HEK293 (cell line): ENCODE data around the gene TIMP2.

Experiments
- CTCF ChIA-PET: fragments of 350-600 bp; formaldehyde crosslinking; extraction: SDS; loops from one replicate; lab custom pipeline; 2021; ENCODE audit warnings: antibody characterized with exemption; lab: Yijun Ruan, JAX
- POLR2A ChIA-PET: fragments of 300-600 bp; formaldehyde crosslinking; extraction: SDS; loops from one replicate; lab custom pipeline; 2020; ENCODE audit warnings: antibody characterized with exemption, inconsistent platforms; lab: Yijun Ruan, JAX
- H3K27ac ChIP-seq: fragments of 200-500 bp; sonication (Bioruptor generic); 2 replicates; pipeline ENCODE4 v1.5.1; 2014; ENCODE audit warnings: low read depth, low read length, control low read depth, inconsistent platforms; ENCODE audit errors: extremely low read depth
- H3K36me3 ChIP-seq, 2 experiments: fragments of 200-500 bp in 1 of 2; sonication (Bioruptor generic) in 1 of 2; 1 replicate in 1 of 2; 2 replicates in 1 of 2; pipeline ENCODE4 v1.5.1; 2014 to 2017; ENCODE audit warnings: inconsistent platforms in 2 of 2, low read length in 2 of 2; ENCODE audit not compliant: control insufficient read depth in 2 of 2, insufficient read depth in 1 of 2
- H3K4me1 ChIP-seq: fragments of 200-500 bp; sonication (Bioruptor generic); 2 replicates; pipeline ENCODE4 v1.5.1; 2014; ENCODE audit warnings: mild to moderate bottlenecking, low read length, inconsistent platforms; ENCODE audit not compliant: control insufficient read depth, insufficient read depth
- H3K4me3 ChIP-seq: 2 replicates; pipeline ENCODE4 v1.5.1; 2011; ENCODE audit warnings: low read depth, mild to moderate bottlenecking, control low read depth, low read length, moderate library complexity
- H3K9me3 ChIP-seq: fragments of 200-500 bp; sonication (Bioruptor generic); 2 replicates; pipeline ENCODE4 v1.5.1; 2014; ENCODE audit warnings: low read depth, low read length, inconsistent platforms; ENCODE audit not compliant: control insufficient read depth, insufficient read depth
- GFI1B ChIP-seq: fragments of 450-650 bp; formaldehyde crosslinking; IDR thresholded peaks from 2 replicates; pipeline ENCODE4 v1.5.1; 2016; ENCODE audit warnings: missing biosample characterization, missing genetic modification characterization
- ZFHX2 ChIP-seq: fragments of 450-650 bp; formaldehyde crosslinking; conservative IDR thresholded peaks from 2 replicates; pipeline ENCODE4 v1.5.1; 2016; ENCODE audit warnings: missing biosample characterization, missing genetic modification characterization
- ZNF121 ChIP-seq: fragments of 450-650 bp; formaldehyde crosslinking; IDR thresholded peaks from 2 replicates; pipeline ENCODE4 v1.5.1; 2016; ENCODE audit warnings: missing biosample characterization, missing genetic modification characterization
- ZNF214 ChIP-seq: fragments of 450-650 bp; formaldehyde crosslinking; IDR thresholded peaks from 2 replicates; pipeline ENCODE4 v1.5.1; 2017; ENCODE audit warnings: missing biosample characterization, mild to moderate bottlenecking, missing genetic modification characterization, borderline replicate concordance
- ZNF48 ChIP-seq: fragments of 450-650 bp; formaldehyde crosslinking; IDR thresholded peaks from 2 replicates; pipeline ENCODE4 v1.5.1; 2016; ENCODE audit warnings: missing biosample characterization, missing genetic modification characterization
- ZNF560 ChIP-seq: fragments of 450-650 bp; formaldehyde crosslinking; IDR thresholded peaks from 2 replicates; pipeline ENCODE4 v1.5.1; 2017; ENCODE audit warnings: missing biosample characterization, missing genetic modification characterization, borderline replicate concordance
- ZNF701 ChIP-seq: fragments of 450-650 bp; formaldehyde crosslinking; IDR thresholded peaks from 2 replicates; pipeline ENCODE4 v1.5.1; 2016; ENCODE audit warnings: missing biosample characterization, missing genetic modification characterization
- ZNF776 ChIP-seq: fragments of 450-650 bp; formaldehyde crosslinking; IDR thresholded peaks from 2 replicates; pipeline ENCODE4 v1.5.0; 2017; ENCODE audit warnings: missing biosample characterization, missing genetic modification characterization, borderline replicate concordance
- ZNF837 ChIP-seq: fragments of 450-650 bp; formaldehyde crosslinking; IDR thresholded peaks from 2 replicates; pipeline ENCODE4 v1.5.1; 2016; ENCODE audit warnings: missing biosample characterization, missing genetic modification characterization
- ZSCAN16 ChIP-seq: fragments of 450-650 bp; formaldehyde crosslinking; IDR thresholded peaks from 2 replicates; pipeline ENCODE4 v1.5.1; 2016; ENCODE audit warnings: missing biosample characterization, missing genetic modification characterization
- TF ChIP-seq, protein P1 (sequence below): fragments of 450-650 bp; formaldehyde crosslinking; IDR thresholded peaks from 2 replicates; pipeline ENCODE4 v1.5.1; 2017; ENCODE audit warnings: missing biosample characterization, missing genetic modification characterization
- TF ChIP-seq, protein P2 (sequence below): fragments of 450-650 bp; IDR thresholded peaks from 2 replicates; pipeline ENCODE4 v1.5.1; 2018; ENCODE audit warnings: missing biosample characterization, missing genetic modification characterization
- TF ChIP-seq, protein P3 (sequence below): fragments of 450-650 bp; formaldehyde crosslinking; IDR thresholded peaks from 2 replicates; pipeline ENCODE4 v1.5.1; 2016; ENCODE audit warnings: missing biosample characterization, missing genetic modification characterization
- TF ChIP-seq, protein P4 (sequence below): fragments of 450-650 bp; formaldehyde crosslinking; IDR thresholded peaks from 2 replicates; pipeline ENCODE4 v1.5.1; 2016; ENCODE audit warnings: missing biosample characterization, missing genetic modification characterization

Gene TIMP2

DNA sequence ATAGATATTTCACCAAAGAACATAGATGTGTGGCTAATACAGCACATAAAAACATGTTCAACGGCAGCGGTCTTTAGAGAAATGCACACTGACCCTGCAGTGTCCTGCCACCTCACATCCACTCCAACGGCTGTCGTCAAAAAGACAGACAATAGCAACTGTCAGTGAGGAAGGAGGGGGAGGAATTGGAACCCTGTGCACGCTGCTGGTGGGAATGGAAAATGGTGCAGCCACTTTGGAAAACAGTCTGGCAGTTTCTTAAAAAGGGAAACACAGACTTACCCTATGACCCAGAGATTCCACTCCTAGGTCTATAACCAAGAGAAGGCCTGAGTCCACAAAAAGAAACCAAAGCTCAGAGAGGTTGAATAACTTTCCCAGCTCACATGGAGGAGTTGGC is 29.9 kb downstream of the TIMP2 start:
- TF ChIP-seq, protein P1, sequence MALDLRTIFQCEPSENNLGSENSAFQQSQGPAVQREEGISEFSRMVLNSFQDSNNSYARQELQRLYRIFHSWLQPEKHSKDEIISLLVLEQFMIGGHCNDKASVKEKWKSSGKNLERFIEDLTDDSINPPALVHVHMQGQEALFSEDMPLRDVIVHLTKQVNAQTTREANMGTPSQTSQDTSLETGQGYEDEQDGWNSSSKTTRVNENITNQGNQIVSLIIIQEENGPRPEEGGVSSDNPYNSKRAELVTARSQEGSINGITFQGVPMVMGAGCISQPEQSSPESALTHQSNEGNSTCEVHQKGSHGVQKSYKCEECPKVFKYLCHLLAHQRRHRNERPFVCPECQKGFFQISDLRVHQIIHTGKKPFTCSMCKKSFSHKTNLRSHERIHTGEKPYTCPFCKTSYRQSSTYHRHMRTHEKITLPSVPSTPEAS = no peak
- TF ChIP-seq, protein P2, sequence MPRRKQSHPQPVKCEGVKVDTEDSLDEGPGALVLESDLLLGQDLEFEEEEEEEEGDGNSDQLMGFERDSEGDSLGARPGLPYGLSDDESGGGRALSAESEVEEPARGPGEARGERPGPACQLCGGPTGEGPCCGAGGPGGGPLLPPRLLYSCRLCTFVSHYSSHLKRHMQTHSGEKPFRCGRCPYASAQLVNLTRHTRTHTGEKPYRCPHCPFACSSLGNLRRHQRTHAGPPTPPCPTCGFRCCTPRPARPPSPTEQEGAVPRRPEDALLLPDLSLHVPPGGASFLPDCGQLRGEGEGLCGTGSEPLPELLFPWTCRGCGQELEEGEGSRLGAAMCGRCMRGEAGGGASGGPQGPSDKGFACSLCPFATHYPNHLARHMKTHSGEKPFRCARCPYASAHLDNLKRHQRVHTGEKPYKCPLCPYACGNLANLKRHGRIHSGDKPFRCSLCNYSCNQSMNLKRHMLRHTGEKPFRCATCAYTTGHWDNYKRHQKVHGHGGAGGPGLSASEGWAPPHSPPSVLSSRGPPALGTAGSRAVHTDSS (tag by site-specific recombination) = no peak
- no peak for TF ChIP-seq ZNF776 (tag by site-specific recombination)
- TF ChIP-seq, protein P3, sequence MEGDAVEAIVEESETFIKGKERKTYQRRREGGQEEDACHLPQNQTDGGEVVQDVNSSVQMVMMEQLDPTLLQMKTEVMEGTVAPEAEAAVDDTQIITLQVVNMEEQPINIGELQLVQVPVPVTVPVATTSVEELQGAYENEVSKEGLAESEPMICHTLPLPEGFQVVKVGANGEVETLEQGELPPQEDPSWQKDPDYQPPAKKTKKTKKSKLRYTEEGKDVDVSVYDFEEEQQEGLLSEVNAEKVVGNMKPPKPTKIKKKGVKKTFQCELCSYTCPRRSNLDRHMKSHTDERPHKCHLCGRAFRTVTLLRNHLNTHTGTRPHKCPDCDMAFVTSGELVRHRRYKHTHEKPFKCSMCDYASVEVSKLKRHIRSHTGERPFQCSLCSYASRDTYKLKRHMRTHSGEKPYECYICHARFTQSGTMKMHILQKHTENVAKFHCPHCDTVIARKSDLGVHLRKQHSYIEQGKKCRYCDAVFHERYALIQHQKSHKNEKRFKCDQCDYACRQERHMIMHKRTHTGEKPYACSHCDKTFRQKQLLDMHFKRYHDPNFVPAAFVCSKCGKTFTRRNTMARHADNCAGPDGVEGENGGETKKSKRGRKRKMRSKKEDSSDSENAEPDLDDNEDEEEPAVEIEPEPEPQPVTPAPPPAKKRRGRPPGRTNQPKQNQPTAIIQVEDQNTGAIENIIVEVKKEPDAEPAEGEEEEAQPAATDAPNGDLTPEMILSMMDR (tag by site-specific recombination) = no peak
- TF ChIP-seq ZNF837 (tag by site-specific recombination) = no peak
- ChIA-PET CTCF (interaction anchor here (1.1 to 1.2 kb wide), 2 partner anchors 29 to 73 kb away, joined by 3 read pairs; no protein-coding TSS in a partner anchor), POLR2A (interaction anchor here (1.4 kb wide), 1 partner anchor 70 kb away, joined by 3 read pairs; no protein-coding TSS in a partner anchor)
- Histone ChIP-seq H3K9me3 (no peaks in the 10 kb centered on the region), H3K27ac (no peak overlapping the region), H3K4me3 (no peak overlapping the region), H3K36me3 (peaks cover 0 to 7% of the 10 kb centered on the region in 2 experiments; a peak in 2 of 3 replicates), H3K4me1 (no peaks in the 10 kb centered on the region)

DNA sequence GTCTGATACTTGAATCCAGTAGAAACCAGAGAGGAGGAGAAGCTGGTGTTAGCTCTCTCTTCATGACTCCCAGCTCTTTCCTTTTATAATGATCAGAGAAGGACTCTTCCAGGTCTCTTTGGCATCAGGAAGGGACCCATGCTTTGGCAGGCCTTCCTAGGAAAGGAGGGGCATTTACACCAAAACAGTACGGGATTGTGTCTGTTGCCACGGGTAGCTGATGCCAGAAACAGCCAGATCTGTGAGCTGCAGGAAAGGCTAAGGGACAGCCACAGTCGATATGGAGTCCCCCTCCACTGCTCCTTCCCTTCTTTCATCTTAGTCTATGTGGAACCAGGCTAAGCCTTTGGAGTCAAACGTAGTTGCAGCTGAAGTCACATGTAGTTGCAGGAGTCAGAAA is 31.5 kb downstream of the TIMP2 start:
- H3K36me3 ChIP-seq = peaks cover 0 to 7% of the 10 kb centered on the region in 2 experiments; a peak in 2 of 3 replicates
- no peaks in the 10 kb centered on the region for H3K4me1 ChIP-seq
- H3K27ac ChIP-seq = no peak overlapping the region
- no peak overlapping the region for H3K4me3 ChIP-seq
- ChIA-PET CTCF (interaction anchor here (1.1 kb wide), 1 partner anchor 500 kb away, joined by 3 read pairs; no protein-coding TSS in a partner anchor), POLR2A (interaction anchor here (1.0 kb wide), 1 partner anchor 30 kb away, joined by 3 read pairs; no protein-coding TSS in a partner anchor)
- H3K9me3 ChIP-seq = no peaks in the 10 kb centered on the region
- TF ChIP-seq ZNF121 (no peak), ZNF48 (tag by site-specific recombination) (no peak), ZSCAN16 (tag by site-specific recombination) (no peak), ZNF560 (tag by site-specific recombination) (no peak), ZNF701 (tag by site-specific recombination) (no peak), GFI1B (no peak), ZNF214 (no peak), ZFHX2 (tag by site-specific recombination) (no peak)
- TF ChIP-seq, protein P1 = no peak
- TF ChIP-seq, protein P4, sequence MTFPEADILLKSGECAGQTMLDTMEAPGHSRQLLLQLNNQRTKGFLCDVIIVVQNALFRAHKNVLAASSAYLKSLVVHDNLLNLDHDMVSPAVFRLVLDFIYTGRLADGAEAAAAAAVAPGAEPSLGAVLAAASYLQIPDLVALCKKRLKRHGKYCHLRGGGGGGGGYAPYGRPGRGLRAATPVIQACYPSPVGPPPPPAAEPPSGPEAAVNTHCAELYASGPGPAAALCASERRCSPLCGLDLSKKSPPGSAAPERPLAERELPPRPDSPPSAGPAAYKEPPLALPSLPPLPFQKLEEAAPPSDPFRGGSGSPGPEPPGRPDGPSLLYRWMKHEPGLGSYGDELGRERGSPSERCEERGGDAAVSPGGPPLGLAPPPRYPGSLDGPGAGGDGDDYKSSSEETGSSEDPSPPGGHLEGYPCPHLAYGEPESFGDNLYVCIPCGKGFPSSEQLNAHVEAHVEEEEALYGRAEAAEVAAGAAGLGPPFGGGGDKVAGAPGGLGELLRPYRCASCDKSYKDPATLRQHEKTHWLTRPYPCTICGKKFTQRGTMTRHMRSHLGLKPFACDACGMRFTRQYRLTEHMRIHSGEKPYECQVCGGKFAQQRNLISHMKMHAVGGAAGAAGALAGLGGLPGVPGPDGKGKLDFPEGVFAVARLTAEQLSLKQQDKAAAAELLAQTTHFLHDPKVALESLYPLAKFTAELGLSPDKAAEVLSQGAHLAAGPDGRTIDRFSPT (tag by site-specific recombination) = no peak
